DMS53 treated with DMSO at 0.1 percent for 48 hours (cell line): ENCODE results near the gene THG1L.

ENCODE experiments used
- DNase-seq: peaks from one replicate; lab custom pipeline; 2025; ENCODE audit not compliant: unreplicated experiment; lab: John Stamatoyannopoulos, UW

THG1L gene

DNA sequence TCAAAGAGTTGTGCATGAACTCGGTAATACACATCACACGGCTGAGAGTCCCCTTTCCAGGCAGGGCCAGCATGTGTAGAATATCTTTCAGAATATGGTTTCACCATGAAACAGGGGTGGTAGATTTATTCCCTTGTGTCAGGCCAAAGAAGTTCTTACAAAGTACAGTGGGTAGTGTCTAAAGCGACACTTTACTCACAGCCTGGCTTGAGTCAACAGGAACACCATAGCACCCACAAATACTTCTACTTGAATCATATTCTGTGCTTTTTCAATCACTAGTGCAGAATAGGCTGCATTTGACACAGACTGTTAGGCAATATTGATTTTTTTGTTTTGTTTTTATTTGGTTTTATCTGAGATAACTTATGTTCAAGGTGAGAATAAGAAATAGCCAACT is 24.9 kb downstream of the THG1L start:
- DNase-seq, result no peak

DNA sequence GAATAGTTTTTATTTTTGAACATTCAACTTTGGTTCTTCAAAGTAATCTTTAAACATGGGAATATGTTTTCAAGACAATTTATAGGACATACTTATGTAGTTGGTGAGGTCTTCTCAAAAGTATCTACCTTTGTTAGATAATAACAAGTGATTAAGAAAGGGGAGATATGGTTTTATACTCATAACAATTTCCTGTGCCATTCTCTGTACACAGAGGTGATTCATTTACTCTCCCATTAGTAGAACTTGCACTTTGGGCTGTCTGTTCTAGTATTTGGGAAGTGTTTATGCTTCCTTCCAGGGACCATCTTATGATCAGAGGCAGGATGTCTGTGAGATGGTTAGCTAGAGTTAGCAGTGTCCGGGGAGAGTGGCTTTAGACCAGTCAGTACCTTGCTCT is 27.5 kb downstream of the THG1L start:
- DNase-seq, result no peak

DNA sequence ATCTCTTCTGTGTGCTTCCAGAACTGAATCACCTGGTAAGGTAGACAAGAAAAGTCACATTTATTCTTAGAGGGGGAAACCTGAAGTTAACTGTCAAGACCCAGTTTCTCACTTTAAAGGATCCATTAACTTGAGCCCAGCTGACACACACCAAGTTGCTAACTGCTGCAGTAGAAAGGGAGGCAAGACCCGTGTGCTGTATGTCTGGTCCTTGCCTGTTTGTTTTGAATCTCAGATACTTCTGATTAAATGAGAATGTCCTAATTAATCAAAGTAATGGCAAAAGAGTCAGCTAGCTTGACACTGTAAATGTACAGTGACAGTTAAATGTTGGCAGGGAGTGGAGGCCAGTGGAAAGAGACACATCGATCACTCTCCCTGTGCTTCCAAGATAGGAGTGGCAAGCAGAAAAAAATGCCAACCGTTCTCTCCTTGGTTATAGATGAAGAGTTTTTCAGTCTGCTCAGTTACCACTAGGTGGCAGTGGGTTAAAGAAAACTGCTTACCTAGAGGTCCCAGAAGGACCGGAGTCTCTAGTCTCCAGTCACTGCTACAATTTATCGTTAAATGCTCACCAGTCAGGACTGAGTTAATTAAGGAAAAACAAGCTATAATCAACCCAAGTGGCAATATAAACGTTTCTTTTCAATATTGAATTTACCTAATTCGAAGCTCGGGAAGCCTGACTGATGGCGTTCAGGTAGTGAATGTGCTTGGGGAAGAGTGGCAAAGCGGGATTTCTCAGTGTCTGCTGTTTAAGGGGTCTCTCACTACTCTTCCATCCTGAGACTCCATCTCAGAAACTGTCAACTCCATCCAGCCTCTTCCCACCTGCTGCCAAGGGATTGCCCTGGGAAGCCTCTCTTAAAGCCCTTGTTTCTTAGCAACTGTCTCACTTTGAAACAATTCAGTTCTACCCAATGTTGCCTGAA is 30.7 kb downstream of the THG1L start:
- peak; percentile 71 for DNase-seq

DNA sequence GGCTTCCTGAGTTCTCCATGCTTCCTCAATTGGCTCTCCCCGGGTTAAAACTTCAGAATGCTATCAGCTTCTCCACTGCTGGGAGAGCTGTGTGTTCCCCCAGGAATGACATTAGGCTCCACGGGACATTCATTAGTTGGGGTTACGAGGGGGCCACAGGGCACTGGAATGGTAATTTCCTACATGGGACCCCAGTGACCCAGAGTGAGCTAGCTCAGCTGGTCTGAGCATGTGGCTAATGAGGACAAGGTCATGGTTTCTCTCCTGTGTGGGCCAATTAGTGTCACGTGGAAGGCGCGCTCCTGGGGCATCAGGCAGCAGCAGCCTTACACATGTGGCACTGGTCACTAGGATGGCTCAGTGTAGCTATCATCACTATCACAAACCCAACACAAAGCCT is 33.3 kb downstream of the THG1L start:
- no peak for DNase-seq

DNA sequence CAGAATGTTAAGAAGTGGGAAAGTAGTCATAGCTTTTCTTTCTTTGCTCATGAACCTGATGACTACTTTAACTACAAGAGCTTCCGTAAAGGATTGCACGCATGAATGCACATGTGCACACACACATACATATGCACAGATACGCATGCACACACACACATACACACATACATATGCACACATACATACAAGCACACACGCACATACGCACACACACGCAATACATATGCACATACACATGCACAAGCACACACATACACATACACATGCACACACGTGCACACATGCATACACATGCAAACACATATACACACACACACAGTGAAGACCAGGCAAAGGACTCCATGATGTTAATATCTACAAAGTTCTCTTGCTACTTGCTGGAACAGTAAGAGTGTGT is 35.2 kb downstream of the THG1L start:
- no peak for DNase-seq

GRCh38 chr5:157766902-157767301 is 35.7 kb downstream of the THG1L start:
- no peak for DNase-seq

DNA sequence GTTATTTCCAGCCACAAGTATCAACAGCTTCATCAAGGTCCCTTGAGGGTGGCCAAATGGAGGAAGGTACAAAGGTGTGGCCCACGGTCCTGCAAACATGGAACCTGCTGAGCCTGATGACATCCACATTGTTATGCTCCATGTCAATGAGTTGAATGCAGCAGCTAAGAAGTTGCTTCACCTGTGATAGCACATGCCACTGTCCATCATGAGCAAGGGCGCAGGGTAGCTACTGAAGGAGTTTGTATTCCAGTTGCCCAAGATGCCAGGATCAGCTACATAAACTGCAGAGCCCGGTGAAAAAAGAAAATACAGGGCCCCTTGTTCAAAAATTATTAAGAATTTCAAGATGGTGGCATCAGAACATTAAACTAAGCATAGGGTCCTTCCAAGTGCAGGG is 36.5 kb downstream of the THG1L start:
- DNase-seq, result no peak

DNA sequence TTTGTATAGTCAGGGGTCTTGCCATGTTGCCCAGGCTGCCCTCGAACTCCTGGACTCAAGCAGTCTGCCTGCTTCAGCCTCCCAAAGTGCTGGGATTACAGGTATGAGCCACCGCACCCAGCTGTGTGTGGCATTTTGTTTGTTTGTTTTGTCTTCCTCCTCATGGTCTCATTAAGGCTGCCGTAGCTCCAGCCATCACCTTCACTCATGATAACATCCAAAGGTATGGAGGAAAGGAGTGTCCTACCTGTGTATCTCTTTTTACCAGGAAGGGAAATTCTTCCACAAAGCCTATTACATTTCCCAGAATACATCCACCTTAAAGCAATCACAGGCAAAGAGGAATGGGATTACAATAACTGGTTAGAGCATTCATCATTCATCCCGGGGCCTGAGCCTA is 39.4 kb downstream of the THG1L start:
- no peak for DNase-seq

GRCh38 chr5:157772127-157772526 is 40.9 kb downstream of the THG1L start:
- DNase-seq, result no peak

DNA sequence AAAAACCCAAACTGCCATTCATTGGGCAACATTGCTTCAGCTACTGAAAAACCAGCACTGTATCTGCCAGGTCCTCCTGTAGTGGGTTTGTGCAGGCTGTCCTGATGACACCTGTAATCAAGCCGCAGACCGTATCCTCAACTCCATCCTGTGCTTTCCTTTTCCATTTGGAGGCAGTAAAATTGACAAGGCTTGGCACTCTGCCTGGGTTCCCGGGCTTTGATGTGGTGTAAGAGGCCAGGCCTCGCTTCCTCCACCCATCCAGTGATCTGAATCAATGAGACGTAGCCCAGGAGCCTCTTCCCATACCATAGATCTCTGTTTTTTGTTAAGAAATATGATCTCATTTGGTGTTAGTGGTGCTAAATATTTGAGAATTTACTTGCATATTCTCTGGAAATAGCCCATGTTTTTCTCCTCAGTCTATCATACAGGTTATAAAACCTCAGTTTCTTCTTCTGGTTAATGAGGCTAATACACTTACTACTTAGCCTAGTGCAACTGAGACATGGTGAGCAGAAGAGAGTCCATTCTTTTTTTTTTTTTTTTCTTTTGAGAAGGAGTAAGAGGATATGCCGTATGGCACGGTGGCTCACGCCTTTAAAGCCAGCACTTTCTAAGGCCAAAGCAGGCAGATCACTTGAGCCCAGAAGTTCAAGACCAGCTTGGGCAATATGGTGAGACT is 47.0 kb downstream of the THG1L start:
- DNase-seq, result peak; percentile 81

- DNase-seq, result no peak
Measured at GRCh38 chr5:157779221-157779620, 48.0 kb downstream of the THG1L start.

DNA sequence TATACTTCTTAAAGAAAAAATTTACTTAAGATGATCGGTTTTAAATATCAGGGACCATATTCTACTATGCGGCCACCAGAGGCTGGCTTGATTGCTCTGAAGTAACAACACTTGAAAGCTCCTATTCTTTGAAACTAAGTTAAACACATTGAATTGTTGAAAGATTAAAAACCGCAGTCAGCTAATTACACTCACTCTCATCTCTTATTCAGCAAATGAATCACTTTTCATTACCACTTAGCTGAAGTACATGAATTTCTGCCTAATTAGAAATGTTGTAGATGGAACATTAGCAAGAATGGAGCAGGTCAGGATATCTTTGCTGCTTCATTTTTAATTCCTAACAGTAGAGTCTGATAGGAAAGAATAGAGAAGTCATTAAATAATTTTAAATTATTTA is 54.6 kb downstream of the THG1L start:
- no peak for DNase-seq
